Measurements from ENCODE around the gene PTPN5.
"Not testable (repeated sequence)": the region's sequence is repeated elsewhere in the genome, so short reads cannot be mapped to it uniquely, and the experiment has no call there.

PTPN5 gene

GRCh38 chr11:18682466-18682865, 109.1 kb downstream of the PTPN5 start:
- no peak for DNase-seq (ENCODE audit: low read depth in 2 of 2)

DNA sequence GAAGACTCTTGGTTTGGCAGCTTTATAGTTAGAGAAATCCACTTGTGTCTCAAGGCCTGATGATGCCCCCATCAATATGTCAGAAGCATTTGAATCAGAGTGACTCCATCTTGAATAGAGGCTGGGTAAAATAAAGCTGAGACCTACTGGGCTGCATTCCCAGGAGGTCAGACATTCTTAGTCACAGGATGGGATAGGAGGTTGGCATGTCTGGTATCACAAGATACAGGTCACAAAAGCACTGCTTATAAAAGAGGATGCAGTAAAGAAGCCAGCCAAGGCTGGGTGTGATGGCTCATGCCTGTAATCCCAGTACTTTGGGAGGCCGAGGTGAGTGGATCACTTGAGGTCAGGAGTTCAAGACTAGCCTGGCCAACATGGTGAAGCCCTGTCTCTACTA, 109.6 kb downstream of the PTPN5 start:
- not testable (repeated sequence) for DNase-seq (ENCODE audit: low read depth in 2 of 2)
